HUES64 (cell line): Measurements from ENCODE around the gene GATA6.
"Not testable (repeated sequence)": the region's sequence is repeated elsewhere in the genome, so short reads cannot be mapped to it uniquely, and the experiment has no call there.

Experiments used
- H3K27ac ChIP-seq: 2 replicates; pipeline ENCODE4 v1.7.0; 2013; ENCODE audit warnings: low read depth, low read length, inconsistent platforms
- H3K27me3 ChIP-seq: 2 replicates; pipeline ENCODE4 v1.6.1; 2013; ENCODE audit warnings: mild to moderate bottlenecking, low read length; ENCODE audit not compliant: insufficient read depth
- H3K36me3 ChIP-seq: 2 replicates; pipeline ENCODE4 v1.6.1; 2013; ENCODE audit warnings: mild to moderate bottlenecking, low read length; ENCODE audit not compliant: insufficient read depth
- H3K4me1 ChIP-seq: 2 replicates; pipeline ENCODE4 v1.6.1; 2013; ENCODE audit warnings: mild to moderate bottlenecking, low read length, moderate library complexity; ENCODE audit not compliant: insufficient read depth
- H3K4me3 ChIP-seq: 2 replicates; pipeline ENCODE4 v1.5.1; 2013; ENCODE audit warnings: mild to moderate bottlenecking, low read length, moderate library complexity
- H3K9ac ChIP-seq: 2 replicates; pipeline ENCODE4 v1.6.1; 2013; ENCODE audit warnings: mild to moderate bottlenecking, low read depth, low read length
- H3K9me3 ChIP-seq: 2 replicates; pipeline ENCODE4 v1.6.1; 2013; ENCODE audit warnings: low read depth, low read length; ENCODE audit not compliant: insufficient read depth
- WGBS: fragments of 150-250, 120-280 bp; methylation state at CpG from one replicate; pipeline ENCODE4 v1.1.7; 2013; ENCODE audit warnings: missing lambda C conversion rate; 5-methylcytosine and 5-hydroxymethylcytosine counted together

The GATA6 gene

DNA sequence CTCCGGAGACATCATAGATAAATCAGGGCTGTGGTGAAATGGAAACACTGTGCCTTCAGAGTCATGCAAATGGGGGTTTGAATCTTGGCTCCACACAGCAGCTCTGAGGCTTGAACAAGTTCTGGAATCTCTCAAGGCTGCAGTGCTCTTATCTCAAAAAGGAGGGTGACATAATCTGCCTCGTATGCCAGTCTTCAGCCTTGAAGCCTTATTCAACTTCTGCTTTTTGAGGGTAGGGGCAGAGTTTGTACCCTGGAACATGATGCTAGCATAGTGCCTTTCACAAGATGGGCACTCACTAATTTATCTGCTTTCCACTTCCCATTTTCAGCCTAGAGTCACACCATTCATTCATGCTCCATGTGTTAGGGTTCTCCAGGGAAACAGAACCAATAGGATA lies 42.3 kb downstream of the GATA6 start:
- Histone ChIP-seq H3K9me3 (no peaks in the 10 kb centered on the region), H3K4me1 (no peaks in the 10 kb centered on the region), H3K27ac (no peak overlapping the region), H3K4me3 (no peak overlapping the region), H3K27me3 (peaks cover 45% of the 10 kb centered on the region), H3K9ac (no peak overlapping the region), H3K36me3 (no peaks in the 10 kb centered on the region)
- WGBS: 89% methylated on average over 2 of the region's 2 CpGs

DNA sequence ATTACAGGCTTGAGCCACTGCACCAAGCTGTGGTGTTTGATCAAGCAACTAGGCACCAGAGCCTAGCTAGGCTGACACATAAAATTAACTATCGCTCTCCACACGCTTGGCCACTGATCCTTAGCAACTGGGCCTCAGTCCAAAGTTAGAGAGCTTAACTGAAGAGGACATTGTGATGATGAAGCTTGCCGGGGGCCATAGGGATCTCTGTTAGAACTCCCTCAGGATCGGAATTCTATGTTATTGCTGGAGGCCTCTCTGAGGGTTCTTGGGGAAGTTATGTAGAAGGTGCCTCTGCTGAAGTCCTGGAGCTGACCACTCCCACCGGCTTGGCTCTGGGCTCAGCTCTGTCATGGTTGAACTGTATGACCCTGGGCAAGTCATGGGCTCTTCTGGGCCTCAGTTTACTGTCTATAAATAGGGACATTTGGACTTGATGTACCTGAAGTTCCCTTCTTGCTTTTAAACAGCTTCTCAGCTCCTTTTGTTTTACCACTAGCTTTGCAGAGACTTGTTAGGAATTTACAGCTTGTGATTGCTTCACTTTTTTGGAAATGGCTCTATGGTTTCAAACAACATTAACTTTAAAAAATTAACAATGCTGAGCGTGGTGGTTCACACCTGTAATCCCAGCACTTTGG lies 44.1 kb downstream of the GATA6 start:
- 93% methylated on average over 6 of the region's 6 CpGs for WGBS
- H3K4me3 ChIP-seq: no peak overlapping the region
- H3K36me3 ChIP-seq: no peaks in the 10 kb centered on the region
- H3K4me1 ChIP-seq: no peaks in the 10 kb centered on the region
- H3K27ac ChIP-seq: no peak overlapping the region
- no peak overlapping the region for H3K9ac ChIP-seq
- peaks cover 56% of the 10 kb centered on the region for H3K27me3 ChIP-seq
- H3K9me3 ChIP-seq: no peaks in the 10 kb centered on the region

DNA sequence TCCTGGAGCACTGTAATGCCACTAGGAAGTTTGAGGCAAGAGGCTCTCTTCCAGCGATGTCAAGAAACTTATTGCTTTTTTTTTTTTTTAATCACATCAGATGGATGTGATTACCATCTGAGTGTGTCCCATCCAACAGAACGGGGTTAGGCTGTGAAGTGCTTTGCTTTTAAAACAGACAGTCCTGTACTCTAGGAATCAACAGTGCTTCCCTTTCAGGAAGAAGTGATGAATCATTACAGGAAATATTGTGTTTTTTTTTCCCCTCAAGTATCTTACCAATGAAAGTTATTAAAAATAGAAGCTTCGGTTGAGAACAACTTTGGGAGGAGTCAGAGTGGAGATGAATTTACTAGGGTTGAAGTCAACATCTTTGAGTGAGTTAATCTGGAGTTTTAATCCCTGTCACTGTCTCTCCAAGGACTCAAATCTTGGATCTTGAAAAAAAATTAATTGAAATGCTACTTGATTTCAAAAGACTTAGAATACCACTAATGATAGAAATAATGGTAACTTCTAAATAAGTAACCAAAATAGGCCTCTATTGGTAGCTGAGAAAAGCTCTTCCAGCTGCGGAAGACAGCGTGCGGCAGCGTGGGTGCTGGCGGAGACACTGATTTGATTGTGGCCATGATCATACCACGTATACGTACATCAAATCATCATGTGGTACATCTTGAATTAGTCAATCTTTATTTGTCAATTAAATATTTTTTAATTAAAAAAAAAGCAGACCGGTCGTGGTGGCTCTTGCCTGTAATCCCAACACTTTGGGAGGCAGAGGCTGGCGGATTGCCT lies 45.5 kb downstream of the GATA6 start:
- H3K9ac ChIP-seq: no peak overlapping the region
- no peaks in the 10 kb centered on the region for H3K9me3 ChIP-seq
- 91% methylated on average over 12 of the region's 13 CpGs for WGBS
- H3K4me3 ChIP-seq: no peak overlapping the region
- H3K27me3 ChIP-seq: peaks cover 71% of the 10 kb centered on the region
- no peaks in the 10 kb centered on the region for H3K36me3 ChIP-seq
- no peaks in the 10 kb centered on the region for H3K4me1 ChIP-seq
- no peak overlapping the region for H3K27ac ChIP-seq

DNA sequence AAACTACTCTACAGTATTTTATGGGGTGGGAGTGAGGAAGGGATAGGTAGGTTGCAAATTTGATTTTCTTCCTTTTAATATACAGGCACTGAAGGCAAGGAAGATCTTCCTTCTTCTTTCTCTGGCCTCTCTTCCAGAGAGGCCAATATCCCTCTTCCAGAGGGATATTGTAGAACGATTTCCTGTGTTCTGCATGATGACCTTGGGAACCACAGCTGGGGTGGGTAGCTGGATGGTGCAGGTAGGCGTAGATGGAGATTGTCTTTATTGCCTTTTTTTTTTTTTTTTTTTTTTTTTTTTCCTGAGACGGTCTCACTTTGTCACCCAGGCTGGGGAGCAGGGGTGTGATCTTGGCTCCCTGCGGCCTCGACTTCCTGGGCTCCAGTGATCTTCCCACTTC lies 49.4 kb downstream of the GATA6 start:
- Histone ChIP-seq H3K4me3 (no peak overlapping the region), H3K27me3 (peaks cover 84% of the 10 kb centered on the region), H3K4me1 (no peaks in the 10 kb centered on the region), H3K27ac (no peak overlapping the region), H3K9me3 (no peaks in the 10 kb centered on the region), H3K36me3 (no peaks in the 10 kb centered on the region), H3K9ac (no peak overlapping the region)
- 83% methylated on average over 4 of the region's 5 CpGs for WGBS

DNA sequence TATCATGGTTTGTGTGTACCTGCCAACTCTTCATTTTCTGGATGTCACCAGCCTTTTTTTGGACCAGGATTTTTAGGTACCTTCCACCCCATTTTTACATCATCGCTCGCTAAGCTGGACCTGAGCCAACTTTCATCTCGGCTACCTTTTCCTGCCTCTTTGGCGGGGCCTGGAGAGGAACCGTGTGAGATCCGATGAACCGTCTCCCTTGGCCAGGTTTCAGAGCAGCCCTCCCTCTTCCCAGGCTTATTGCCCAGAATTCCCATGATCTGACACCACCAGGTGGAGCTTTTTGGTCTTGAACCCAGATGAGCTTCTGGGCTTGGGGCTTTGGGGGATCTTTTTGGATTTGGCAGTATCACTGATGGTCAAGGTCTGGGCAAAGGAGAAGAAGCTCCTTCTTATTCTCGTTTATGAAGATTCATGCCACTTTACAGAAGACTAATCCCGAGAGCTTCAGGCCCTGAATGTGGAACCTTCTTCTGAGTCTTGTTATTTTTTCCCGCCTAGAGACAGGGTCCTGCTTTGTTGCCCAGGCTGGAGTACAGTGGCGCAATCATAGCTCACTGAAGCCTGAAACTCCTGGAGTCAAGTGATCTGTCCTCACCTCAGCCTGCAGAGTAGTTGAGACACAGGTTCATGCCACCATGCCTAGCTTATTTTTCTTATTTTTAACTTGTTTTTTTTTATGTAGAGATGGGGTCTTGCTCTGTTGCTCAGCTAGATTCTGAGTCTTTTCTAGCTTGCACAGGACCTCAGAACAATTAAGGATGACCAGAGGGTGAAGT lies 50.4 kb downstream of the GATA6 start:
- no peak overlapping the region for H3K9ac ChIP-seq
- no peak overlapping the region for H3K4me3 ChIP-seq
- H3K36me3 ChIP-seq: no peaks in the 10 kb centered on the region
- H3K4me1 ChIP-seq: no peaks in the 10 kb centered on the region
- WGBS: 79% methylated on average over 11 of the region's 11 CpGs
- H3K27me3 ChIP-seq: peaks cover 78% of the 10 kb centered on the region
- no peaks in the 10 kb centered on the region for H3K9me3 ChIP-seq
- H3K27ac ChIP-seq: no peak overlapping the region

GRCh38 chr18:22220585-22220984 lies 51.2 kb downstream of the GATA6 start:
- H3K36me3 ChIP-seq, H3K9me3 ChIP-seq, H3K4me3 ChIP-seq, H3K9ac ChIP-seq, H3K27ac ChIP-seq, H3K4me1 ChIP-seq: not testable (repeated sequence)
- H3K27me3 ChIP-seq: peaks cover 73% of the 10 kb centered on the region

DNA sequence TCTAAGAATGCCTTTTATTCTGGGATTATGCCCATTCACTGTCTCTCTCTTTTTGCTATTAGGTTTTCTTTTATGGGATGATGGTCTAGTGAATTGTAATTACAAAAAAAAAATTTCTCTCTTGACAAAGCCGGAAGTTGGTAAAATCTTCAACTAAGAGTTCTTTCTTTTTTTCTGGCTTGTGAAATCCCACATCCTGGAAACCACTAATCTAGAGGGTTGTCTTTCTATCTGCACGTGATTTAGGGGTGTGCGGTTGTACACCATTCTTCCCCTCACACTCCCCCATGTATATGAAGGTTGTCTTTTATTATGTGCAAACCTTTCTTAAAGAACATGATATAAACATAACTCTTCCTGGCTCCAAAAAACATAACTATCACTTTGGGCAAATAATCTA lies 52.0 kb downstream of the GATA6 start:
- H3K36me3 ChIP-seq: no peaks in the 10 kb centered on the region
- H3K27me3 ChIP-seq: peaks cover 65% of the 10 kb centered on the region
- no CpG with 5 or more reads among the region's 3 CpGs for WGBS
- no peaks in the 10 kb centered on the region for H3K4me1 ChIP-seq
- H3K27ac ChIP-seq: no peak overlapping the region
- H3K9ac ChIP-seq: no peak overlapping the region
- no peak overlapping the region for H3K4me3 ChIP-seq
- H3K9me3 ChIP-seq: no peaks in the 10 kb centered on the region

DNA sequence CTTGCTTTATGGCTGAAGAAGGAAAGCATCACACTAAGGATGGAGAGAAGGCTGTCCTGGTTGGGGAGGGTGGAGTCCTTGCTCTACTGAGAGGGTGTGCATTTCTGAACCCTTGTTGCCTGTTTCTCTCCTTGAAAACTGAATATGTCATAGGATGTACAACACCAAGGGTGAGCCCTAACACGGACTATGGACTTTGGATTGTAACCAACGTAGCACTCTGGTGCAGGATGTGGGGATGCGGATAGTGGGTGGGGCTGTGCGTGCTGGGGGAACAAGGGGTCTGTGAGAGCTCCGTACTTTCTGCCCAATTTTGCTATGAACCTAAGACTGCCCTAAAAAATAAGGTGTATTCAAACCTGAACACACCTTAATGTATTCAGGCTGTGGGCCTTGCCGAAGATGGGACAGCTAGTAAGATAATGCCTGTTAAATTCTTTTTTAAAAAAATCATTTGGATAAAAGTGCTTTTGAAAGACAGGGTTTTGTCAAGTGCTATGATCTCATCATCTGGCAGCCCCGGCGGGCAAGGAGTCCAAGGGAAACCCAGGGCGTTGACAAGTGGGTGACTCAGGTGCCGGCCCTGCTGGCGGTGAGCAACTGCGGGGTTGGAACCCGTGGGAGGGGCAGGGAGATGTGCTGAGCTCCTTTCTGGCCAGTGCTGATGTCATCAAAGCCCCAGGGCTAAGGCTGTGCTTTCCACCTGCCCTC lies 54.0 kb downstream of the GATA6 start:
- no peaks in the 10 kb centered on the region for H3K36me3 ChIP-seq
- no peak overlapping the region for H3K4me3 ChIP-seq
- H3K27me3 ChIP-seq: peaks cover 45% of the 10 kb centered on the region
- no peaks in the 10 kb centered on the region for H3K4me1 ChIP-seq
- H3K27ac ChIP-seq: no peak overlapping the region
- no peaks in the 10 kb centered on the region for H3K9me3 ChIP-seq
- no peak overlapping the region for H3K9ac ChIP-seq
- WGBS: 60% methylated on average over 13 of the region's 13 CpGs

- no peak overlapping the region for H3K27ac ChIP-seq
- no CpG with 5 or more reads among the region's 1 CpG for WGBS
Observed at GRCh38 chr18:22223965-22224322, 54.6 kb downstream of the GATA6 start.

DNA sequence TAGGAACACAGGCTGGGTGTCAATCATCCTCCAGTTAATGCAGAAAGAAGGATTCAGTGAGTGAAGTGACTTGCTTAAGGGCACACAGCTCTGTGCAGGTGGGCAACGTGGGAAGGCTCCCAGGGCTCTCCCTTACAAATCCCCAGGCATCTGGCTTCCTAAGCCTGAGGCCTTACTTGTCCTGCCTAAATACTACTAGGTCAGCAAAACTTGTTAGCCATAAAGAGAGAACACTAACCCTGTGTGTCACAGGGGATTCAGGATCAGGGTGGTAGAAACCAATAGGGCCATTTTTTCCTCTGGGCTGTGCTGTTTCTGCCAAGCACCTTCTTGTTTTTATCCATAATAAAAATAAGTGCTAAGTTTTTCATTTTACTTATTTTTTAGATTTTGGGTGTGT lies 55.0 kb downstream of the GATA6 start:
- 76% methylated on average over 1 of the region's 1 CpG for WGBS

More at GRCh38 chr18:22223965-22224322, 54.6 kb downstream of the GATA6 start:
- Histone ChIP-seq H3K27me3 (peaks cover 41% of the 10 kb centered on the region), H3K9ac (no peak overlapping the region), H3K36me3 (no peaks in the 10 kb centered on the region), H3K4me1 (no peaks in the 10 kb centered on the region), H3K9me3 (no peaks in the 10 kb centered on the region), H3K4me3 (no peak overlapping the region)

GRCh38 chr18:22226801-22227200 lies 57.4 kb downstream of the GATA6 start:
- no peak overlapping the region for H3K9ac ChIP-seq
- H3K4me1 ChIP-seq: no peaks in the 10 kb centered on the region
- H3K9me3 ChIP-seq: no peaks in the 10 kb centered on the region
- 88% methylated on average over 4 of the region's 4 CpGs for WGBS
- no peaks in the 10 kb centered on the region for H3K36me3 ChIP-seq
- H3K4me3 ChIP-seq: no peak overlapping the region
- no peak overlapping the region for H3K27ac ChIP-seq
- H3K27me3 ChIP-seq: peaks cover 19% of the 10 kb centered on the region

More for the DNA sequence above, 55.0 kb downstream of the GATA6 start:
- Histone ChIP-seq H3K9me3 (no peaks in the 10 kb centered on the region), H3K9ac (no peak overlapping the region), H3K36me3 (no peaks in the 10 kb centered on the region), H3K27me3 (peaks cover 40% of the 10 kb centered on the region), H3K27ac (no peak overlapping the region), H3K4me3 (no peak overlapping the region), H3K4me1 (no peaks in the 10 kb centered on the region)
